Esophagus muscularis mucosa (tissue), 4 donors: ENCODE measurements around the gene BEND6. TPM values are rescaled to one million over a fixed set of nuclear protein-coding genes. Genes with fewer than 3 reads are reported as not detected.

Experiments
- DNase-seq: peaks from one replicate; pipeline ENCODE4 v3.0.0-alpha.2; 2017; ENCODE audit errors: extremely low spot score
- H3K27ac ChIP-seq, 4 donors: fragments of 200-600 bp; sonication (generic); replicated peaks in 1 of 4; 1 replicate in 3 of 4; 2 replicates in 1 of 4; pipeline ENCODE4 v1.5.1; 2016 to 2019; ENCODE audit warnings: mild to moderate bottlenecking in 1 of 4
- H3K27me3 ChIP-seq, 4 donors: fragments of 200-600 bp; sonication (generic); one replicate each; pipeline versions ENCODE4 v1.5.1 to v1.6.0; 2016 to 2019
- H3K36me3 ChIP-seq, 4 donors: fragments of 200-600 bp; sonication (generic); one replicate each; pipeline ENCODE4 v1.5.1; 2016 to 2019
- H3K4me1 ChIP-seq, 4 donors: fragments of 200-600 bp; sonication (generic); one replicate each; pipeline ENCODE4 v1.5.1; 2016 to 2019
- H3K4me3 ChIP-seq, 4 donors: fragments of 200-600 bp; sonication (generic); 1 replicate in 2 of 4; 2 replicates in 2 of 4; pipeline ENCODE4 v1.5.1; 2016 to 2019; ENCODE audit warnings: mild to moderate bottlenecking in 4 of 4, moderate library complexity in 1 of 4
- H3K9me3 ChIP-seq, 4 donors: fragments of 200-600 bp; sonication (generic); 1 replicate in 3 of 4; 2 replicates in 1 of 4; pipeline ENCODE4 v1.5.1; 2016 to 2019
- CTCF ChIP-seq, 3 experiments: fragments of 200-600 bp in 2 of 3; fragments of 450-650 bp in 1 of 3; sonication (generic) in 2 of 3; IDR thresholded peaks; one replicate each; pipeline ENCODE4 v1.5.1; 2017 to 2019; ENCODE audit warnings: antibody characterized with exemption in 3 of 3, mild to moderate bottlenecking in 2 of 3, moderate library complexity in 1 of 3
- EP300 ChIP-seq: sonication (generic); formaldehyde crosslinking; IDR thresholded peaks from one replicate; pipeline ENCODE4 v1.6.1; 2017; ENCODE audit warnings: antibody characterized with exemption
- POLR2A ChIP-seq: fragments of 450-650 bp; IDR thresholded peaks from one replicate; pipeline ENCODE4 v1.6.1; 2017; ENCODE audit warnings: antibody characterized with exemption, moderate library complexity, mild to moderate bottlenecking, low read depth
- POLR2AphosphoS5 ChIP-seq, 2 donors: sonication (generic); formaldehyde crosslinking; IDR thresholded peaks; one replicate each; pipeline ENCODE4 v1.6.1; 2017; ENCODE audit warnings: antibody characterized with exemption in 2 of 2
- WGBS: methylation state at CpG from one replicate; pipeline ENCODE4 v1.1.5; 2018; 5-methylcytosine and 5-hydroxymethylcytosine counted together
- intact Hi-C: fragments of 100-400 bp; cut with DNase I; formaldehyde crosslinking; loops from one replicate; pipeline ENCODE4 v1.15.1; 2023
- small RNA-seq, 3 donors: library from RNA; depleted of rRNA; stranded (forward); fragments of <200 nt; gene quantifications; one replicate each; pipeline ENCODE3, GENCODE V24; 2016
- total RNA-seq, 4 donors: library from RNA; depleted of rRNA; stranded (reverse); fragments of >200 nt; gene quantifications; one replicate each; pipeline versions ENCODE4 v1.1.0 to v1.2.1, GENCODE V29; 2016

BEND6 gene
- total RNA-seq, 4 donors from 2014 or later, result 0.45 to 1.7 (median 1.5) TPM

GRCh38 chr6:57069920-57070331, 115.0 kb downstream of the BEND6 start:
- TF ChIP-seq CTCF (IDR thresholded peaks at IDR 0.05) (no peak), POLR2A (no peak), EP300 (no peak), POLR2AphosphoS5 (IDR thresholded peaks at IDR 0.05) (no peak)
- Histone ChIP-seq H3K4me1 (no peaks in the 10 kb centered on the region), H3K27me3 (no peaks in the 10 kb centered on the region), H3K36me3 (peaks cover 0 to 22% (median 5%) of the 10 kb centered on the region in 4 donors), H3K9me3 (no peaks in the 10 kb centered on the region), H3K4me3 (no peak overlapping the region), H3K27ac (no peak overlapping the region)
- WGBS, result 79% methylated on average over 9 of the region's 9 CpGs
- intact Hi-C loops, result no loop called here
- no peak for DNase-seq

GRCh38 chr6:57072108-57072507, 117.2 kb downstream of the BEND6 start:
- DNase-seq, result no peak
- intact Hi-C loops, result no loop called here
- Histone ChIP-seq H3K36me3 (peaks cover 0 to 12% (median 0%) of the 10 kb centered on the region in 4 donors), H3K4me3 (no peak overlapping the region), H3K4me1 (no peaks in the 10 kb centered on the region), H3K9me3 (no peaks in the 10 kb centered on the region), H3K27me3 (no peaks in the 10 kb centered on the region), H3K27ac (no peak overlapping the region)
- TF ChIP-seq POLR2AphosphoS5 (IDR thresholded peaks at IDR 0.05) (no peak), CTCF (IDR thresholded peaks at IDR 0.05) (no peak), EP300 (no peak), POLR2A (no peak)
- 88% methylated on average over 3 of the region's 3 CpGs for WGBS

- H3K4me3 ChIP-seq, result no peak overlapping the region
- WGBS, result 89% methylated on average over 8 of the region's 8 CpGs
- no peak for TF ChIP-seq POLR2AphosphoS5 (IDR thresholded peaks at IDR 0.05)
These were observed 119.5 kb downstream of the BEND6 start for GRCh38 chr6:57074383-57074782.

GRCh38 chr6:57075092-57075491, 120.2 kb downstream of the BEND6 start:
- peaks cover 0 to 8% (median 0%) of the 10 kb centered on the region in 4 donors for H3K36me3 ChIP-seq
- no peaks in the 10 kb centered on the region for H3K27me3 ChIP-seq
- no peak for DNase-seq
- TF ChIP-seq CTCF (IDR thresholded peaks at IDR 0.05), result no peak
- TF ChIP-seq EP300, result no peak
- TF ChIP-seq POLR2A, result no peak
- TF ChIP-seq POLR2AphosphoS5 (IDR thresholded peaks at IDR 0.05), result no peak
- H3K9me3 ChIP-seq, result no peaks in the 10 kb centered on the region
- H3K4me3 ChIP-seq, result no peak overlapping the region
- H3K27ac ChIP-seq, result no peak overlapping the region
- no peaks in the 10 kb centered on the region for H3K4me1 ChIP-seq
- intact Hi-C loops, result no loop called here

More at GRCh38 chr6:57074383-57074782, 119.5 kb downstream of the BEND6 start:
- peaks cover 0 to 8% (median 0%) of the 10 kb centered on the region in 4 donors for H3K36me3 ChIP-seq
- H3K9me3 ChIP-seq, result no peaks in the 10 kb centered on the region
- H3K4me1 ChIP-seq, result no peaks in the 10 kb centered on the region
- no peak overlapping the region for H3K27ac ChIP-seq
- intact Hi-C loops, result no loop called here
- H3K27me3 ChIP-seq, result no peaks in the 10 kb centered on the region
- no peak for DNase-seq

Small RNA genes lying within 50 kb of the gene (small RNA-seq; reads per million reads assigned to genes)
- gene FTH1P15 (0 reads per million in 3 donors), gene RNU6-626P (0 reads per million in 3 donors)

Other genes starting within 250 kb of the BEND6 start
- 1 to 10 TPM; 6.2 to 9.9 (median 8.7) TPM for gene KIAA1586, start 91.6 kb downstream of the BEND6 start, total RNA-seq
- gene ZNF451, start 135.1 kb downstream of the BEND6 start, total RNA-seq, result 10 to 100 TPM; 32.0 to 49.0 (median 38.0) TPM
- gene BAG2, start 217.2 kb downstream of the BEND6 start, total RNA-seq, result 10 to 100 TPM; 29.0 to 42.8 (median 39.6) TPM